ENCODE measurements around the gene CEP295NL. TPM values are rescaled to one million over a fixed set of nuclear protein-coding genes. Genes with fewer than 3 reads are reported as not detected.

The CEP295NL gene
- total and polyA plus RNA-seq, 2 of the 8 experiments (the other 6 are each of a cell fraction or from before 2014, with no cell fraction given) = 0.06 to 2.0 TPM

GRCh38 chr17:78922816-78923498 is 20.0 kb upstream of the CEP295NL start (continued):
- no peak for TF ChIP-seq NRF1 (IDR thresholded peaks at IDR 0.05; ENCODE audit: low read depth, low read length)
- TF ChIP-seq RNF2 (IDR thresholded peaks at IDR 0.05; ENCODE audit: borderline replicate concordance, low read depth, low read length, missing control alignments, poor library complexity, severe bottlenecking) = no peak
- TF ChIP-seq, protein P1, sequence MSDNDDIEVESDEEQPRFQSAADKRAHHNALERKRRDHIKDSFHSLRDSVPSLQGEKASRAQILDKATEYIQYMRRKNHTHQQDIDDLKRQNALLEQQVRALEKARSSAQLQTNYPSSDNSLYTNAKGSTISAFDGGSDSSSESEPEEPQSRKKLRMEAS (IDR thresholded peaks at IDR 0.05) = no peak
- no peak for TF ChIP-seq E2F6 (IDR thresholded peaks at IDR 0.05)
- no peak for TF ChIP-seq EP300 (IDR thresholded peaks at IDR 0.05; ENCODE audit: borderline replicate concordance in 1 of 2, low read depth in 2 of 2, low read length in 2 of 2)
- TF ChIP-seq BCL11A (IDR thresholded peaks at IDR 0.05; ENCODE audit: low read depth in 2 of 2, low read length in 2 of 2) = no peak
- no peak for TF ChIP-seq CBX8 (IDR thresholded peaks at IDR 0.05; ENCODE audit: borderline replicate concordance, low read depth, low read length)
- no peak for TF ChIP-seq YY1 (IDR thresholded peaks at IDR 0.05; ENCODE audit: low read depth, low read length)
- no peak for TF ChIP-seq JUN (IDR thresholded peaks at IDR 0.05; ENCODE audit: low read depth, low read length)
- TF ChIP-seq BRCA1 (IDR thresholded peaks at IDR 0.05; ENCODE audit: low read depth, low read length) = no peak

Measured in H1 (cell line).